ENCODE measurements around the gene MAP2K2.
A peak's percentile ranks its signal among the peaks of the same experiment; 100 is the strongest.

The MAP2K2 gene

GRCh38 chr19:4075373-4075772 is 48.5 kb downstream of the MAP2K2 start:
- DNase-seq: no peak

GRCh38 chr19:4071610-4072009 is 52.3 kb downstream of the MAP2K2 start:
- DNase-seq: no peak

- peak; percentile 59 for DNase-seq
Observed at GRCh38 chr19:4069331-4069959, 54.5 kb downstream of the MAP2K2 start.

- no peak for DNase-seq
Observed at GRCh38 chr19:4068047-4068966, 55.6 kb downstream of the MAP2K2 start.

- DNase-seq: no peak
Observed at GRCh38 chr19:4067396-4068046, 56.4 kb downstream of the MAP2K2 start.

- peak; percentile 80 for DNase-seq
Observed at GRCh38 chr19:4066682-4067395, 57.1 kb downstream of the MAP2K2 start, which contains the start of gene ZBTB7A. ZBTB7A (minus strand) TSS chr19:4066899; CDS start chr19:4055232, 11,667 bp downstream.

DNA sequence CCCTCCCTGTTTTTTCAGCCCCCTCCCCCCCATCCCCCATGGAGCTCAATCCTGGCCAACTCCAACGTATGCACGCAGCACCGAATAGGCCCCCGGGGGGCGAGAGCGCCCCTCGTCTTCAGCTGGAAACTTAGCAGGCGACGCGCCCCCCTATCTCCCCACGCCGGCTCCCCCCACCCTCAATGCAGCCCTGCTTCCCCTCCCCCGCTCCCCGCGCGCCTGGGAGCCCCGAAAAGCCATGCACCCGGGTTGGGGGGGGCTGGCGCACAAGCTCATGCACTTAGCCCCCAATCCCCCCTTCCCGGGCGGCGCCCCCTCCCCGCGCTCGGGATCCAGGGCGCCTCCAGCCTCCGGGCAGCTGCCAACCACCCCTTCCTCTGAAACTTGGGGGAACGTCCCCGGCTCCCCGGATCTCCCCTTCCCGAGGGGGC is 57.7 kb downstream of the MAP2K2 start:
- DNase-seq: peak; percentile 64

DNA sequence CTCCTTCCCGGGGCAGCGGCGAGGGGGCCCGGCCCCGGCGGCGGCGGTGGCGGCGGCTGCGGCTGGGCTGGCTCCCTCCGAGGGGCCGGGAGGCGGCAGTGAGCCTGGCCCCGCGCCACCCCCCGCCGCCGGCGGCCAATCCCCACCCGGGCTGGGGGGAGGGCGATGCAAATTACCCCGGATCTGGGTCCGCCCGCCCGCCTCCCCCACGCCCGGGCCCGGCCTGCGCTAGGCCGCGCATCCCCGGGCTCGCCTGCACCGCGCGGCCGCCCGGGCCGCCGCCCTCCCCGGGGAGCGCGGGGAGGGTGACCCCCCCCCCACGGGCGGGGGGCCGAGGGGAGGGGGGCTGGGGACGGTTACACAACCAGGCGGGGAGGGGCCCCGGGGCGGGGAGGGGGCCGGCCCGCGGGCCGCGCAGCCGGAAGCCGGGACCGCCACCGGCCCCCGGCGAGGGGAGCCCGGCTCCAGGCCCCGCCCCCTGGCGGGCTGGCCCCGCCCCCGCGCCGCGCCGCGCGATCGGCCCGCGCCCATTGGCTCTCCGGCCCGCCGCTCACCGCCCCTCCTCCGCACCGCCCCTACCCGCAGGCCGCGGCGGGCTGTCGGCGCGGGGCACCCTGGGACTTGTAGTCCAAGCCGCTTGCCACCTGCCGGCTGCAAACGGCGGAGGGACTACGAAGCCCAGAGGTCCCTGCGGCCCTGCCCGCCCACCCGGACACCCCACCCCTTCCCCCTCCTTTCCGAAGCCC is 58.3 kb downstream of the MAP2K2 start:
- DNase-seq: peak; percentile 96

GRCh38 chr19:4064496-4065260 is 59.2 kb downstream of the MAP2K2 start:
- DNase-seq: peak; percentile 64

- no peak for DNase-seq
Observed at GRCh38 chr19:4064149-4064495, 59.8 kb downstream of the MAP2K2 start.

- no peak for DNase-seq
Observed at GRCh38 chr19:4063369-4064148, 60.4 kb downstream of the MAP2K2 start.

DNA sequence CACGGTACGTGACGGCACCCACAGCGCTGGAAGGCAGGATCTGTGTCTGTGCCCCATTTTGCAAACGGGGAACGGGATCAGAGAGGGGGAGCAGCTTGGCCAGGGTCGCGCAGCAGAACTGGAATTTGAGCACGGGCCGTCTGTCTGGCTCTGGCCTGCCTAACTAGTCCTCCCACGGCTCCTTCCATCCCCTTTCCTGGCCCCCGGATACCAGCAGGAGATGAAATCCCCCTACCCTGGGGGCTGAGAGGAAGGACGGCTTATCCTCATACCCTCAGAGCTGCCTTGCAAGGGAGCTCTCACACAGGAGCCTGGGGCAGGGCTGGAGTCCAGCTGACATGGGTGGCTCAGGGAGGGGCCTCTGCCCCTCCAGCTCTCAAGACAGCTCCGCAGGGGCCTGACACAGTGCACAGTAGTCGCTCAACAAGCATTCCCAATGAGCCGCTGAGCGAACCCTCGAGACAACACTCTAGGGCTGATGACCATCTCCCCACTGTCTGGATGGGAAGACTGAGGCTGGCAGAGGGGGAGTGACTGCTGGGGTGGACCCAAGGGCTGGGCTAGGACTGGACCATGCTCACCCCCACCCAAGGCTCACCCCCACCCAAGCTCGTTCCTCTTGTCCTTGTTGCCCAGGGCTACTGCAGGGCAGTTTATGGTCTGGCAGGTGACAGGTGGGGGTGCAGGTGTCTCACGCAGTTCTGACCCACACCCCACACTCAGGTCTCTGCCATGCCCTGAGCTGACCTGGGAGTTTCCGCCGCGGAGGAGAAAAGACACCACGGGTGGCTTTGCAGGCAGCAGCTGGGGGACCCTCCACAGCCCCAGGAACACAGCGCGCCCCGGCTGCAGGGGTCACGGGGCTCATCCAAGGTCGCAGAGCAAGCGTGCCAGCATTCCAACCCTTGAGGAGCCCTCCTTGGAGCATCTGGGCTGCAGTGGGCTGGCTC is 61.2 kb downstream of the MAP2K2 start:
- no peak for DNase-seq

- no peak for DNase-seq
Observed at GRCh38 chr19:4061683-4062418, 62.1 kb downstream of the MAP2K2 start.

GRCh38 chr19:4061178-4061682 is 62.7 kb downstream of the MAP2K2 start:
- no peak for DNase-seq

DNA sequence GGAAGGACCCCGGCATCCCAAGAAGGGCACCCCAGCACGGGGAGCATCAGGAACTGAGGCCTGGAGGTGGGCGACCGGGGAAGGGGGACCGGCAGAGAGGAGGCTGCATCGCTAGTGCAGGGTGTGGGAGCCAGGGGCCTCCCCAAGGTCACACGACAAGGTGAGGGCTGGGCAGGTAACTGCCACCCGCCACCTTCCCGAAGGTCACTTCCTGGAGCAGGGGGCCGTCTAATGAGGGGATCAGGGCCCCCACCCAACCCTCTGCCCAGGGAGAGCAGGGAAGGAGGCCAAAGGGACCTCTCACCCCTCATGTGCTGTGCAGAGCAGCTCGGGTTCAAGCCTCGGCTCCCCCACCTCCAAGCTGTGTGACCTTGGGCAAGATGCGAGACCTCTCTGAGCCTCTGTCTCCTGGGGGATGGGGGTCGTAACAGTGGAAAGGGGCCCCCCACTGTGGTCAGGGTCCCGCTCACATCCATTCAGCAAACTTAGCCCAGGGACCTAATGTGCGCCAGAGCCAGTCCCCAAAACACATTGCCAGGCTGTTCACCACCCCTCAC is 63.2 kb downstream of the MAP2K2 start:
- no peak for DNase-seq

DNA sequence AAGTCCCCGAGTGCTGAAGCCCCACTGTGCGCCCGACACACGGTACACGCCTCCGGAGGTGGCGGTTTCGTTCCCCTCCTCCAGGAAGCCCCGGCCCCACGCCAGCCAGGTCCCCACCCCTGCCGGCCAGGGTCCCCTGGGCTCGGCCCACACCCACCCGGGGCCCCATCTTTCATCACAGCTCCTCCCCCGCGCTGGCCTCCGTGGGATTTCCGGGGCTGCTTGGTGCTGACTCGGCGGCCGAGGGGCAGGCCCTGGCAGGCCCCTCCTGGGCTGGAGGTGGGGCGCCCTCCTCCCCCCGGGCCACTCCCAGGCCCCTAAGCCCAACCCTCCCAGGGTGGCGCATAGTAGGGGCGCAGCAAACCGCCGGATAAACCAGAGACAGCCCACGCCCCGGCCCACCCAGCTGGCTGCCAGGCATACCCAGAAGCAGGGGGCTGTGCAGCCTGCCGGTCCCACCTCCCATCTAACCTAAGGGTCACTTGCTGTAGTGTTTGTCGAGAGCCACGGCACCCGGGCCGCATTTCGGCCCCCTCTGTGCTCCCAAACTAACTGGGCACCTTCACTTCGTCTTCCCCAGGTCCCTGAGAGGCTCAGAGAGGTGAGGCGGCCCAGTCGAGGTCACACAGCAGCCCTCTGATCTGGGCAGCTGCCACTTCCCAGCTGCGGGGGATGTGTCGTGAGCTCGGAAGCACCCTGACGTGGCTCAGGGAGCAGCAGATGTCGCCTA is 63.9 kb downstream of the MAP2K2 start:
- DNase-seq: peak; percentile 71

GRCh38 chr19:4059453-4059871 is 64.5 kb downstream of the MAP2K2 start:
- DNase-seq: no peak

Measured in activated gamma-delta T cell treated with Interleukin-2 at 50 U/mL for 16 hours (primary cell).